MM.1S (cell line): ENCODE data around the gene SH3RF3.

Experiments used
- CTCF ChIP-seq: fragments of 300-600 bp; sonication (generic); IDR thresholded peaks from 2 replicates; pipeline ENCODE4 v1.5.1; 2016; ENCODE audit warnings: antibody characterized with exemption, low read length, mixed read lengths
- EZH2 ChIP-seq: fragments of 300-600 bp; sonication (generic); optimal IDR thresholded peaks from 2 replicates; pipeline ENCODE3; 2017; ENCODE audit warnings: low read depth, mild to moderate bottlenecking, antibody characterized with exemption, low read length, mixed read lengths
- EZH2phosphoT487 ChIP-seq: fragments of 300-600 bp; sonication (generic); IDR thresholded peaks from 2 replicates; pipeline ENCODE4 v1.6.1; 2018; ENCODE audit warnings: antibody characterized with exemption, low read length

- TF ChIP-seq CTCF: no peak
- no peak for TF ChIP-seq EZH2
- no peak for TF ChIP-seq EZH2phosphoT487
Measured at GRCh38 chr2:109144271-109144670, 15.3 kb downstream of the SH3RF3 start.
